Sigmoid colon (tissue), 4 donors: ENCODE data around the gene DEDD.

Experiments used
- CTCF ChIP-seq, 4 experiments: fragments of 450-650 bp in 3 of 4; fragments of 200-600 bp in 1 of 4; IDR thresholded peaks; one replicate each; pipeline ENCODE4 v1.5.1; 2016 to 2019; ENCODE audit warnings: antibody characterized with exemption in 4 of 4, mild to moderate bottlenecking in 3 of 4, moderate library complexity in 2 of 4
- EP300 ChIP-seq, 4 donors: sonication (generic); formaldehyde crosslinking; IDR thresholded peaks; one replicate each; pipeline ENCODE4 v1.6.1; 2017; ENCODE audit warnings: antibody characterized with exemption in 4 of 4
- POLR2A ChIP-seq, 2 donors: fragments of 450-650 bp; IDR thresholded peaks; one replicate each; pipeline ENCODE4 v1.6.1; 2016; ENCODE audit warnings: antibody characterized with exemption in 2 of 2, mild to moderate bottlenecking in 2 of 2, moderate library complexity in 2 of 2
- POLR2AphosphoS5 ChIP-seq, 4 donors: sonication (generic); formaldehyde crosslinking; IDR thresholded peaks; one replicate each; pipeline ENCODE4 v1.6.1; 2017; ENCODE audit warnings: antibody characterized with exemption in 4 of 4

DNA sequence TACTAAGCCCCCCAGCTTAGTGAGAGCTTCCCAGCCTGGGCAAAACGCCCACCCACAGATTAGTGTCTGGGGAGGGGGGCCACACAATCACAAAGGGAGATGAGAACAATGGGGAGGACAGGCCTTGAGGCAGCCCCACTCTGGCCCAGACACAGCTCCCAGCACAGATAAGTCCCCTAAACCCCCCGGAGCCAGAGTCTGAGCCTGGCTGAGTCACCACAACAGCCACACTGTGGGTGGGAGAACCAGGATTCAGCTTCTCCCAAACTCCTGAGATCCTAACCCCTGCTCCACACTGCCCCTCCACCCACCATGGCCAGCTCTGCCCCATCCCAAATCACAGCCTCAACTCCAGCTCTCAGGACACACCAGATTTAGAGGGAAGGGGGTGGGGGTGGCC, 47.3 kb downstream of the DEDD start:
- TF ChIP-seq CTCF (IDR thresholded peaks at IDR 0.05) (no peak), EP300 (IDR thresholded peaks at IDR 0.05) (no peak), POLR2A (IDR thresholded peaks at IDR 0.05) (no peak), POLR2AphosphoS5 (IDR thresholded peaks at IDR 0.05) (no peak)
